ENCODE measurements around the gene ITK.

Gene ITK

DNA sequence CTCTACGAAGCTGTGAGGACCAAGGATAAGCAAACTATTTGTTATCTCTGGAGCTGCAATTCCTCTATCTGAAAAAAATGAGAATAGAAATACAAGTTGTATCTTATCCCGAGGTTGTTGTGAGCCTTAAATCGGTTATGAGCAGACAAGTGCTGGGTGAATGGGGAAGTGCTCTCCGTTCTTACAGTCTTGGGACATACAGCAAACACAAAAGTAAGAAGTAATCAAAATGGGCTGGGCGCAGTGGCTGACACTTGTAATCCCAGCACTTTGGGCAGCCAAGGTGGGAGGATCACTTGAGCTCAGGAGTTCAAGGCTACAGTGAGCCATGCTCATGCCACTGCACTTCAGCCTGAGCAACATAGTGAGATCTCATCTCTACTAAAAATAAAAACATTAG lies 31.7 kb downstream of the ITK start:
- Histone ChIP-seq H3K79me2 (ENCODE audit: insufficient read depth, low read length) (peaks cover 12% of the 10 kb centered on the region; the same call in 1 of the 2 replicates), H4K20me1 (ENCODE audit: insufficient read depth, low read length, poor library complexity, severe bottlenecking) (peaks cover 2% of the 10 kb centered on the region), H3K9me2 (replicated peaks; ENCODE audit: low read depth, low read length) (no peaks in the 10 kb centered on the region), H3K4me1 (ENCODE audit: insufficient read depth, low read length, poor library complexity, severe bottlenecking) (no peaks in the 10 kb centered on the region), H3K9me3 (ENCODE audit: insufficient read depth, low read depth, low read length) (no peaks in the 10 kb centered on the region), H3F3A (ENCODE audit: low read depth) (no peaks in the 10 kb centered on the region), H3K9ac (ENCODE audit: low read depth, low read length, poor library complexity, severe bottlenecking) (no peak overlapping the region), H2AFZ (ENCODE audit: low read length) (no peak overlapping the region), H3K36me3 (ENCODE audit: insufficient read depth, low read length) (peaks cover 89% of the 10 kb centered on the region; the same call in 1 of the 2 replicates), H3K27me3 (ENCODE audit: insufficient read depth, low read length, poor library complexity, severe bottlenecking) (no peaks in the 10 kb centered on the region), H3K4me2 (ENCODE audit: low read depth, low read length, poor library complexity, severe bottlenecking) (no peak overlapping the region), H3K4me3 (ENCODE audit: low read length, poor library complexity, severe bottlenecking) (no peak overlapping the region)
- TF ChIP-seq, protein P1, sequence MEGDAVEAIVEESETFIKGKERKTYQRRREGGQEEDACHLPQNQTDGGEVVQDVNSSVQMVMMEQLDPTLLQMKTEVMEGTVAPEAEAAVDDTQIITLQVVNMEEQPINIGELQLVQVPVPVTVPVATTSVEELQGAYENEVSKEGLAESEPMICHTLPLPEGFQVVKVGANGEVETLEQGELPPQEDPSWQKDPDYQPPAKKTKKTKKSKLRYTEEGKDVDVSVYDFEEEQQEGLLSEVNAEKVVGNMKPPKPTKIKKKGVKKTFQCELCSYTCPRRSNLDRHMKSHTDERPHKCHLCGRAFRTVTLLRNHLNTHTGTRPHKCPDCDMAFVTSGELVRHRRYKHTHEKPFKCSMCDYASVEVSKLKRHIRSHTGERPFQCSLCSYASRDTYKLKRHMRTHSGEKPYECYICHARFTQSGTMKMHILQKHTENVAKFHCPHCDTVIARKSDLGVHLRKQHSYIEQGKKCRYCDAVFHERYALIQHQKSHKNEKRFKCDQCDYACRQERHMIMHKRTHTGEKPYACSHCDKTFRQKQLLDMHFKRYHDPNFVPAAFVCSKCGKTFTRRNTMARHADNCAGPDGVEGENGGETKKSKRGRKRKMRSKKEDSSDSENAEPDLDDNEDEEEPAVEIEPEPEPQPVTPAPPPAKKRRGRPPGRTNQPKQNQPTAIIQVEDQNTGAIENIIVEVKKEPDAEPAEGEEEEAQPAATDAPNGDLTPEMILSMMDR (conservative IDR thresholded peaks at IDR 0.05; ENCODE audit: low read length) = no peak
- TF ChIP-seq EZH2phosphoT487 (IDR thresholded peaks at IDR 0.05; ENCODE audit: borderline replicate concordance) = no peak

DNA sequence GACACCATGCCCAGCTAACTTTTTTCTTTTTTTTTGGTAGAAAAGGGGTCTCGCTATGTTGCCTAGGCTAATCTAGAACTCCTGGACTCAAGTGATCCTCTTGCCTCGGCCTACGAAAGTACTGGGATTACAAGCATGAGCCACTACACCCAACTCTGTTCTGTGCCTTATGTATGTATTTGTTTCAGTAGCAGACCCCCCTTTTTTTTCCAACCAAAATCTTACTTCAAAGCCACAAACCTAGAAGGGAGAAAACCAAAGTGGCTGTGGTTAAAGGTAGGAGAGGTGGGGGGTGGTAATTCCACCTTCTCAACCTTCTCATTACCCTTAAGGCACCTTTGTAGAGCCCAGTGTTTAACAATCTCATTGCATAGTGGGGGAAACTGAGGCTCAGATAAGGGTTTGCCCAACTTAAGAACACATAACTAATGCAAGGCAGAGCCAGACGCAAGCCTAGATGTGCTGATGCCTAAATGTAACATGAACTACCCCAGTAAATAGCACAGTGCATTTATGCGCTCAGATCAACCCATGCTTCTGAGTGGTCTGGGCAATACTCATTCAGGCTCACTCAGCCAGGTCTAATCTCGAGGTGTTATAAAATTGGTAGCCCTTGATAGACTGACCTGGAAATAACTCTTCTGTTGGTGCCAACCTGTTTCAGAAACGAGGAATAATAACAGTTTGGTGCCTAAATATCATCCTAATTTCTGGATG lies 33.0 kb downstream of the ITK start:
- H3K4me3 ChIP-seq (ENCODE audit: low read length, poor library complexity, severe bottlenecking) = no peak overlapping the region
- H3K9me2 ChIP-seq (replicated peaks; ENCODE audit: low read depth, low read length) = no peaks in the 10 kb centered on the region
- H3K4me1 ChIP-seq (ENCODE audit: insufficient read depth, low read length, poor library complexity, severe bottlenecking) = no peaks in the 10 kb centered on the region
- H3K79me2 ChIP-seq (ENCODE audit: insufficient read depth, low read length) = no peaks in the 10 kb centered on the region
- no peak for TF ChIP-seq EZH2phosphoT487 (IDR thresholded peaks at IDR 0.05; ENCODE audit: borderline replicate concordance)
- TF ChIP-seq, protein P1 (conservative IDR thresholded peaks at IDR 0.05; ENCODE audit: low read length) = no peak
- H3K9ac ChIP-seq (ENCODE audit: low read depth, low read length, poor library complexity, severe bottlenecking) = no peak overlapping the region
- H3K4me2 ChIP-seq (ENCODE audit: low read depth, low read length, poor library complexity, severe bottlenecking) = no peak overlapping the region
- no peak overlapping the region for H2AFZ ChIP-seq (ENCODE audit: low read length)
- no peaks in the 10 kb centered on the region for H3F3A ChIP-seq (ENCODE audit: low read depth)
- no peaks in the 10 kb centered on the region for H4K20me1 ChIP-seq (ENCODE audit: insufficient read depth, low read length, poor library complexity, severe bottlenecking)
- peaks cover 89% of the 10 kb centered on the region; the same call in 1 of the 2 replicates for H3K36me3 ChIP-seq (ENCODE audit: insufficient read depth, low read length)
- no peaks in the 10 kb centered on the region for H3K9me3 ChIP-seq (ENCODE audit: insufficient read depth, low read depth, low read length)
- H3K27me3 ChIP-seq (ENCODE audit: insufficient read depth, low read length, poor library complexity, severe bottlenecking) = no peaks in the 10 kb centered on the region

DNA sequence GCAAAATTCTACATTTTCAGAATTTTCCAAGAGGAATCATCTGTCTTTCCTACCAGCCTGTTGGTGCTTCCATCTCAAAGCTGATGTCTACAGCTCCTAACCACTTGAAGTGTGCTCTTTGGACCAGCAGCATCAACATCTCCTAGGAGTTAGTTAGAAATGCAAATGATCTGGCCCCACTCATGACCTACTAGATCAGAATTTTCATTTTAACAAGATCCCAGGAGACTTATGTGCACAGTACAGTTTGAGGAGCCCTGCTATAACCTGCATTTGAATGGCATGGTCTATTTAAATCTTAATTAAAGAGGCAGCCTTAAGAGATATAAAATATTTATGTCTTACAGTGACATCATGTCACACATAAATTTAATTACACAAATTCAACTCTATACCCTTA lies 33.8 kb downstream of the ITK start:
- H3K36me3 ChIP-seq (ENCODE audit: insufficient read depth, low read length) = peaks cover 88% of the 10 kb centered on the region; the same call in 1 of the 2 replicates
- H3K9ac ChIP-seq (ENCODE audit: low read depth, low read length, poor library complexity, severe bottlenecking) = no peak overlapping the region
- no peaks in the 10 kb centered on the region for H3K79me2 ChIP-seq (ENCODE audit: insufficient read depth, low read length)
- H3K4me3 ChIP-seq (ENCODE audit: low read length, poor library complexity, severe bottlenecking) = no peak overlapping the region
- no peaks in the 10 kb centered on the region for H3K27me3 ChIP-seq (ENCODE audit: insufficient read depth, low read length, poor library complexity, severe bottlenecking)
- H2AFZ ChIP-seq (ENCODE audit: low read length) = no peak overlapping the region
- no peak overlapping the region for H3K4me2 ChIP-seq (ENCODE audit: low read depth, low read length, poor library complexity, severe bottlenecking)
- H3F3A ChIP-seq (ENCODE audit: low read depth) = no peaks in the 10 kb centered on the region
- TF ChIP-seq EZH2phosphoT487 (IDR thresholded peaks at IDR 0.05; ENCODE audit: borderline replicate concordance) = no peak
- TF ChIP-seq, protein P1 (conservative IDR thresholded peaks at IDR 0.05; ENCODE audit: low read length) = no peak
- H3K4me1 ChIP-seq (ENCODE audit: insufficient read depth, low read length, poor library complexity, severe bottlenecking) = no peaks in the 10 kb centered on the region
- H4K20me1 ChIP-seq (ENCODE audit: insufficient read depth, low read length, poor library complexity, severe bottlenecking) = no peaks in the 10 kb centered on the region
- H3K9me2 ChIP-seq (replicated peaks; ENCODE audit: low read depth, low read length) = no peaks in the 10 kb centered on the region
- H3K9me3 ChIP-seq (ENCODE audit: insufficient read depth, low read depth, low read length) = no peaks in the 10 kb centered on the region

Measured in Loucy (cell line).